GM23338 (cell line): Measurements from ENCODE around the gene ZNF609.

Source experiments
- CREB1 ChIP-seq: fragments of 250-450 bp; sonication (Bioruptor Pico); IDR thresholded peaks from 2 replicates; pipeline ENCODE4 v1.5.0; 2020; ENCODE audit warnings: low read depth, mild to moderate bottlenecking, moderate library complexity
- CTCF ChIP-seq, 2 experiments: fragments of 200-600 bp in 1 of 2; sonication (generic) in 1 of 2; conservative IDR thresholded peaks; 2 replicates each; pipeline versions ENCODE4 v1.5.1 to v1.6.1; 2016 to 2017; ENCODE audit warnings: antibody characterized with exemption in 2 of 2, low read depth in 2 of 2, mild to moderate bottlenecking in 2 of 2, moderate library complexity in 1 of 2
- EZH2 ChIP-seq: fragments of 200-600 bp; sonication (generic); IDR thresholded peaks from one replicate; pipeline ENCODE4 v1.8.0; 2017; ENCODE audit warnings: antibody characterized with exemption, mild to moderate bottlenecking, low read depth; ENCODE audit not compliant: unreplicated experiment
- EZH2phosphoT487 ChIP-seq: fragments of 200-600 bp; sonication (generic); IDR thresholded peaks from one replicate; pipeline ENCODE4 v1.8.1; 2018; ENCODE audit warnings: antibody characterized with exemption; ENCODE audit not compliant: unreplicated experiment
- NANOG ChIP-seq: IDR thresholded peaks from 2 replicates; pipeline ENCODE4 v1.6.1; 2016; ENCODE audit warnings: antibody characterized with exemption, borderline replicate concordance
- POLR2AphosphoS5 ChIP-seq: IDR thresholded peaks from 2 replicates; pipeline ENCODE4 v1.6.1; 2016; ENCODE audit warnings: antibody characterized with exemption, low read depth
- ZNF114 ChIP-seq: fragments of 250-450 bp; sonication (Bioruptor Pico); IDR thresholded peaks from 2 replicates; pipeline ENCODE4 v1.5.0; 2020; ENCODE audit warnings: mild to moderate bottlenecking, moderate library complexity

- TF ChIP-seq EZH2 (no peak), POLR2AphosphoS5 (no peak), ZNF114 (CRISPR knock-in tag) (no peak), CTCF (conservative IDR thresholded peaks at IDR 0.05; ENCODE audit: low read depth in 2 of 2) (no peak), CREB1 (CRISPR knock-in tag) (no peak), EZH2phosphoT487 (no peak), NANOG (no peak)
Measured at GRCh38 chr15:64586984-64587383, 126.6 kb downstream of the ZNF609 start.
